Stimulated activated CD8-positive, alpha-beta memory T cell treated with anti-CD3 and anti-CD28 coated beads, Interleukin-7, amount 100 ng/mL, for 48 hours (primary cell): ENCODE measurements around the gene COL13A1.

Source experiments
- DNase-seq, 2 donors: peaks; one replicate each; pipeline ENCODE4 v3.0.0-alpha.2; 2020; ENCODE audit warnings: low read depth in 1 of 2; ENCODE audit errors: extremely low read depth in 1 of 2

Gene COL13A1

DNA sequence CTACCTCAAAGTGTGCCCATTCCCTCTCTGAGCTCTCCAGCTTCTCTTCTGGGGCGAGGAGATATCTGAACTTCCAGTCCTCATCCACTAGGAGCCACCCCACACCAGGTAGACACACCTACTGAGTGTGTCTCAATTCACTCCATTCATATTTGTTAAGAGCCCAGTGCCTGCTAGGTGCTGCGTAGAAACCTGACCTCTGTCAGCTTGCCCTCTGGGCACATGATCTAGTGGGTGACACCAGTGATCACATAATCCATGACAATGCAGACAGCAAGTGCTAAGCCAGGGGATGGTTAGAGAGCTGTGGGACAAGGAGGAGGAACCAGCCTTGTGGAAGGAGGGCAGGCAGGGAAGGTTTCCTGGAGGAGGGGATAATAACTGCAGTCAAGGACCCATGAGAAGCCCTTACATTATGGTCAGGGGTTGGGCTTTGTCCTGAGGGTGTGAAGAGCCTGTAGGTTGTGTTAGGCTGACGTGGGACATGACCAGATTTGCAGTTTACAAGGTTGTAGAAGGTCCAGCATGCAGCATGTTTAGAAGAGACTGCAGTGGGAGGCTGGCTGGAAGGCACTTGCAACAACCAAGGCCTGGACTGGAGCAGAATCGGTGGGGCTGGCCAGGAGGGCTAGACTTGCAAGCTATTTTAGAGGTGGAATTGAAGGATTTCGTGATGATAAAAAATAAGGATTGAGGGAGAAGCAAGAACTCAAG, 81.8 kb downstream of the COL13A1 start:
- no peak for DNase-seq

DNA sequence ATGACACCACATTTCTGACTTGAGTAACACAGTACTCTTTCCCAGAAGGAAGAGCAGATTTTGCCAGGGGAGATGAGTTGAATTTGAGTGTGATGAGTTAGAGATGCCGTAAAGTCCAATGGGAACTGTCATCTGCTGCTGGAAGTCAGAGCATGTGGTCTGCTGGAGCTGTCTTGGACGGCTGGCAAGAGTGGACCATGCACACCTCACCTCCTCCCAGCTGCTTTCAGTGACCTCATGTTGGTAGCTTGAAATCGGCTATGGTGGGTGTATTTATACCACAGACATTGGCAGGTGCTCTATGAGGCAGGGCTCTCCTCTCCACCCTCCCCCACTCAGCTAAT, 82.3 kb downstream of the COL13A1 start:
- DNase-seq: no peak

DNA sequence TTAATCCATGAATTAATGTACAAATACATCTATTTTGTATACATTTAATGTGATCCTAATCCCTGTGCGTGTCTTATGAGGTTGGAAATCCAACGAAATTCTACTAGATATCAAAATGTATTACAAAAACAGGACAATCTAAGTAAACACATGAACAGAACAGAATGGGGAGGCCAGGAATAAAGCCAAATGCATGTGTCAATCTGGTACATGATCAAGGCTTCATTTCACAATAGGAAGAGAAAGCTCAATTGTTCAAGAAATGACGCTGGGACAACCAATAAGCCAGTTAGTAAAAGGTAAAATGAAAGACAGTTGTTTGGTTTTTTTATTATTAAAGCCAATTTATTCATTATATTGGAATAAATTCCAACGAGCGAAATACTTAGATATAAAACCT, 83.0 kb downstream of the COL13A1 start:
- no peak for DNase-seq

DNA sequence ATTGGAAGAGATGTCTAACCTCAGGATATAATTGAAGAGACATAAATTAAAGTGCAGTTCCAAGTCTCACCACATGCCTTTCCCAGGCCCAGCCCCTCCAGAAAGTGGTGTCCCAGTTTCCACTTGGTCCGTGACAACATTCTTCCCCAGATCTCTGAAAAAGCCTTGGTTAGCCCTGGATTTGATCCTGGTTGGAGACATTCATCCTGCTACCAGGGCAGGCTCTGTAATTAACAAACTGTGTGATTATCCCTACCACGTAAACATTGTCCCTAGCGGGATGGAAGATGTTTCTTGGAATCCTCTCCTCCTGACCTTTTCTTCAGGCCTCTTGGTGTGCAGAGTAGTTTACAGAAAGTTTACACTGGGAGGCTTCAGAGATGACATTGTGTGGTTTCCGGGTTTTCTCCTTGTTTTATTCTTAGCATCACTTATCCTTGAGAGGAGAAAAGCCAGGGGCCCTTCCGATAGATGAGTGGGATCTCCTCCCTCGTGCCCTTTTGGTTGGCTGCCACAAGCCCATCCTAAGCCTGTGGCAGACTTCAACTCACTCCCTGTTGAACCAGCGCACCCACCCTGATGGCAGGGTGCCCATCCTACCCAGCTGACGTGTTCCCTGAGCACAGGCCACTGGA, 83.8 kb downstream of the COL13A1 start:
- no peak for DNase-seq

DNA sequence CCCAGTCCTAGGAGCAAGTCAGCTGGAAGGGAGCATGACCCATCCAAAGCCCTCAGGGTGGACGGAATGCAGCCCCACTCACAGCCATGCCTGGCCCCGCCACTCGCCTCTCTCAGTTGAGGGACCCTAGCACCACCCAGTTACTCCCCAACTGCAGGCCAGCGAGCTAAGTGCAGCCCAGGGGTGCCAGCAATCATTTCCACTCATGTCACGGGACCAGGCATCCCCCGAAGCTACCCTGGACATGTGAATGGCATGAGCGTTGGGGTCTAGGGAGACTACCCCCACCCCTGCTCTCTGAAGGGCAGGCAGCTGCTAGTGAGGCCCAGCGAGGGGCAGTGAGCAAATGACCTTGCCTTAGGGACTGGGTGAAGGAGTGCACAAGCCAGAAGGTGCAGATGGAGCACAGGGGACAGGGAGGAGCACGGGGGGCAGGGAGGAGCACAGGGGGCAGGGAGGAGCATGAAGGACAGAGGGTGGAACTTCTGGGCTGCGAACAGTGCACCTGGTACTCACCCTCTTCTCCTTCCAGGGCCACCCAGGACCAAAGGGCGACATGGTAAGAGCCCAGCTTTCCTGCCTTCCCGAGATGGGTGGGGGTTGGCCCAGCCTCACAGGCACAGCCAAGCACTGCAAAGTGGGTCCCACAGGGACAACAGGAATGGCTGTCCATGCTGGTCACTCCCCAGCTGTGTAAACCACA, 87.3 kb downstream of the COL13A1 start:
- DNase-seq: no peak

DNA sequence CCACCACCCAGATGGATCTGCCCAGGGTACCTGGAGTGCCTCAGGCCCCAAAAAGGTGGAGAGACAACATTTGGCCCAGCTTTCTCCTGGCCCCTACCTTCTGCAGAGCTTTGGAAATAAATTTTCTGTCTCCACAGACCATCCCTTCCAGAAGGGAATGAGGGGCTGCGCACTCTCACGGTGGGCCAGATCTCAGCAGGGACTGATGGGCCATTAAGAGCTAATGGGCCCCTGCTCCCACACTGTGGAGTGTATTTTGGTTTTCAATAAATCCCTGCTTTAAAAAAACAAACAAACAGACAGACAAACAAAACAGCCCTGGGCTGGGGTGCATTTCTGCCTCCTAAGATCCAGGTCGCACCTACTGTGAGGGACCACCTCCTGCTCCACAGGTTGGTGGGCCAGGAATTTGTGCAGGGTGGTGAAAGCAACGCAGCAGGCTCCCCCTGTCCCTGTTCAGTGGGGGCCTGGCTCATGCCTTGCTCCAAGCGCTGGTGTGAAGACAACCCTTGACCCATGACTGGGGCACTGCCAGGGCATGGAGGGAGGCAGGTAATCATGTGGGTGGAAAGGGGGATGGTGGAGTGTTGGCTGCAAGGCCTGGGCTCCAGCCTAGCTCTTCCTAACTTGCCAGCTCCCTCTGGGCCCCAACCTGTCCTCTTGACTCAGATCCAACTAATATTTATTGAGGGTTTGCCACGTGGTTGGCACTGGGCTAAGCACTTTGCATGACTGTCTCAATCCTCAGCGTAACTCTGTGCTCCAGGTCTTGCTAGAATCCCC, 88.5 kb downstream of the COL13A1 start:
- no peak for DNase-seq

DNA sequence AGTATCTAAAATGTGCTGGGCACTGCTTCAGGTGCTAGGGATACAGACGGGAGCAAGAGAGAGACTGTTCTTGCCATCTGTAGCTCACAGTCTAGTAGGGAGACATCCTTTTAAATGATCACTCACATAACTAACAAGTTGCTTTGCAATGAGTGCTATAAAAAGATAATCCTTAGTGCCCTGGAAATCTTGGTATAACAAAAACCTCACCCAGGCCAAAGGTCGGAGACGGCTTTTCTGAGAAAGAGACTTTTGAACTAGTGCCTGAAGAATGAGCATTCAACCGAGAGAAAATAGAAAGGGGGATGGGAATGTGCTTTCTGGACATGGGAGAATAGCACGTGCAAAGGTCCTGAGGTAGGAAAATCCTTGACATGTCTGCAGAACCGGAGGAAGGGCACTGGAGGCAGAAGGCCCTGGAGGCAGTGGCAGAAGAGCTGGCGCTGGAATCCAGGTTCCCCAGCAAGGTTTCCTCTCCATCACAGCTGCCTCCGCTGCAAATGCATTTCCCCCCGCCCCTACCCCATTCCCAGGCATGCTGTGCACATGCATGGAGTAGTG, 89.4 kb downstream of the COL13A1 start:
- no peak for DNase-seq

DNA sequence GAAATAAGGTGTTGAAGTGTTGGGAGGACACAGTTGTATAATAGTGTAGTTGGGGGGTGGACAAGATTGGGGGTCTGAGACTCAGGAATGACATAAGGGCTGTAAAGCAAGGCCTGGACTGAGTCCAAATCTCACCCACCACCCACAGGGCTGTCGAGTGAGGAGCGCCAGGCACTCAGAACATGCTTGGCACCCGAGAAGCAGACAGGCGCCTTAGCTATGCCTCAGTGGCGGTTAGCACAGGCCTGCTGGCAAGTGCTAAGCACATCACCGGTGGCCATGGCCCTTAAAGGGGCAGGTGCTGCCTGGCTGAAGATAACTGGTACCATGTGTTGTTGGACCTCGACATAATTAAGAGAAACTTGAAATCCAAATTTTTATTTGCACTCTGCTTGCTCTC, 90.7 kb downstream of the COL13A1 start:
- no peak for DNase-seq

- DNase-seq: no peak
Observed at GRCh38 chr10:69892816-69893215, 91.1 kb downstream of the COL13A1 start.

DNA sequence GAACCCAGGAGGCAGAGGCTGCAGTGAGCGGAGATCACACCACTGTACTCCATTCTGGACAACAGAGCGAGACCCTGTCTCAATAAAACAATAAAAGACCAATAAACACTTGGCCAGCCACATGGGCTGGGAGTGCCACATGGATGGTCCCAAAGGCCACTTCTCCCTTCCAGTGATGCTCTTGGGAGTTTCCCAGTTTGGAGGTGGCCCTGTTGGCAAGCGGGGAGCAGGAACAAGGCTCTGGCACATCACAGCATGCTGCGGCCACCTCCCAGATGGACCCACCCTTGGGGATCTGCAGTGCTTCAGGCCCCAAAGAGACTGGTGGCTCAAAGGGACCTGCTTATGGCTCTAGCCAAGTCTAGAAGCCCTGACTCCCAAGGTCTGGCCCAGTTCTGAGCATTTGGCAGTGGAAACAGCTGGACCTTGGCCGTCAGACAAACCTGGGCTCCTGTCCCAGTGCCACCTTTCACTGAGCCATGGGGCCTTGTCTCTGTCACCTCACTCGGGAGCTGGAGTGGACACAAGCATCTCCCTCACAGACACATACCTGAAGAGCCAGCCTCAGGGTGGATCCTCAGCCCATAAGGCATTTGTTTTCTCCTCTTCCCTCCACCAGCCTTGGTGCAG, 91.7 kb downstream of the COL13A1 start:
- DNase-seq: no peak

- no peak for DNase-seq
Observed at GRCh38 chr10:69894156-69894555, 92.5 kb downstream of the COL13A1 start.

GRCh38 chr10:69895759-69896158, 94.1 kb downstream of the COL13A1 start:
- no peak for DNase-seq

GRCh38 chr10:69896606-69897231, 95.0 kb downstream of the COL13A1 start:
- DNase-seq: no peak

GRCh38 chr10:69897432-69897831, 95.7 kb downstream of the COL13A1 start:
- no peak for DNase-seq

DNA sequence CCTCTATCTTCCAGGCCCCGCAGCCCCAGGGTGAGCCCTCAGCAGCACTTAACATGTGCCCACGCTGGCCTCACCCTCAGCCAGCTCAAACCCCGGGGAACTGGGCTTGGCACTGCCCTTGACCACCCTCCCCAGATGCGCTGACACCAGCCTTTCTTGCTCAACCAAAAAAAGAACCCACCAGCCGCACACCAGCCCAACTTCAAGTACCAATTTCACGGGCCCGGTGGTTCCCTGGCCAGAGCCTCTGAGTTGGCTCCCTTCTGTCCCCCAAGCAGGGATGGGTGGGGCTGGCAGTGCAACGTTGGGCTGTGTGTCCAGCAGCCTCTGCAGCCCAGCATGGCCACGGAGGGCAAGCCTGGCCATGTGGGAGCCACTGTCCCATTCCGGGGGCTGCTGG, 96.3 kb downstream of the COL13A1 start:
- DNase-seq: no peak

GRCh38 chr10:69898524-69898923, 96.8 kb downstream of the COL13A1 start:
- no peak for DNase-seq

GRCh38 chr10:69898941-69899340, 97.2 kb downstream of the COL13A1 start:
- no peak for DNase-seq

DNA sequence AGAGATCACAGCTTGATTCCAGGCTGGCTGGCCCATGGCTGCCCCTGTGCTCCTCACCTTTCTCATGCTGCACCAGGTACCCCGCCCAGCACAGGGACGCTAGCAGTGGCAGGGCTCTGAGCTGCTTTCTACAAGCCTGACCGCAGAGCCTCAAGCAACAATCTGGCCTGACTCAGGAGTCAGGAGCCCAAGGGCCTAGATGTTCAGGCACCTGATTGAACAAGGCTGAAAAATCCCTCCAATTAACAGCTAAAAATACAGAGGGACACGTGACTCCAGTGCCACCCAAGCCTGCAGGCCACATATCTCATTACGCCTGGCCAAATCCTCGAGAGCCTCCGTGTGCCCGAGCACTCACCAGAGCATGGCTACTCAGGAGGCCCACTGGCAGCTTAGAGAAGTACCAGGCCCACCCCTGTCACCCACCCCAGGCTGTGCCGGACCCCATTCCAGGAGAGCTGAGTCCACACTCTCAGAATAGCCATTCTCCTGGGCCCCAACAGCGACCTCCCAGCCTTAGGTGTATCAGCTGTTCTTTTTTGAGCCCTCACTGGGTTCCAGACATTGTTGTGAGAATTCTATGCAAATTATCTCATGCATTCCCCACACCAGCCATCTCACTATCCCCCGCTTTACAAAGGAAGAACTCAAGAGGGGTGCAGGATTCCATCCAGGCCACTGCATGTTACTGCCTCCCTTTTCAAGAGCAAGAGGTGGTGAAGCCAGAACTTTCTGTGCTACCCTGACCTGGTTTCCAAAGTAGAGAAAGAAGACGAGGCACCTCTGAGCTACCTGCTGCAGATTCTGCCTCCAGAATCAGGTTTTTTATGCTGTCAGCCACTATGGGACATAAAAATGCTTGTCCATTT, 98.3 kb downstream of the COL13A1 start:
- no peak for DNase-seq

DNA sequence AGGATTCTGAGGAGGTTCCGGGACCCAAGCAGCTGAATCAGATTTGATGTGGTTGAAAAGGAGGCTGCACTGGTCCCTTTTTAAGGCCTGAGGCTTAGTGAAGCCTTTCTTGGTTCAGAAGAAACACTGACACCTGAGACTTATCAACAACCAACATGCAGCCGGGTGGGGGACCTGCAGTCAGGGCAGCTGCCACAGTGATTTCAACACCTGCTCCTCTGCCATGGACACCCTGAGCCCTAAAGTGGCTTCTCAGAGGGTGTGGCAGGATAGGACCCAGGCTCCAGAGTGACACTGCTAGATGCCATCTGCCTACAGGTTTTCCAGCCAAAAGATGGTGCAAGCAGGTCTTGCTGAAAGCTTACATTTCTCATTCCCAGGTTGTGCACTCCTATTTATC, 99.3 kb downstream of the COL13A1 start:
- DNase-seq: no peak
